GM23338 (cell line): ENCODE results near the gene FANCL. TPM values are rescaled to one million over a fixed set of nuclear protein-coding genes. Genes with fewer than 3 reads are reported as not detected.

Experiments
- ATAC-seq: fragments of 200-7000 bp; cut with Tn5 transposase; 3 replicates; pipeline ENCODE4 v1.9.1; 2020
- DNase-seq: peaks from one replicate; pipeline ENCODE4 v3.0.0-alpha.2; 2015; ENCODE audit warnings: low spot score
- H2AFZ ChIP-seq: fragments of 200-600 bp; sonication (generic); 2 replicates; pipeline ENCODE4 v1.8.0; 2016; ENCODE audit warnings: antibody characterized with exemption, mild to moderate bottlenecking, moderate library complexity
- H3F3A ChIP-seq: fragments of 200-600 bp; sonication (generic); replicated peaks from 2 replicates; pipeline ENCODE4 v1.8.0; 2017; ENCODE audit warnings: antibody characterized with exemption, mixed run types, low read depth
- H3K27ac ChIP-seq: fragments of 200-600 bp; sonication (generic); 2 replicates; pipeline ENCODE4 v1.6.1; 2016; ENCODE audit warnings: low read depth
- H3K27me3 ChIP-seq: fragments of 200-600 bp; sonication (generic); 2 replicates; pipeline ENCODE4 v1.8.0; 2016; ENCODE audit warnings: mild to moderate bottlenecking, mixed run types, moderate library complexity; ENCODE audit not compliant: insufficient read depth
- H3K36me3 ChIP-seq: fragments of 200-600 bp; sonication (generic); 2 replicates; pipeline ENCODE4 v1.8.0; 2016; ENCODE audit warnings: mild to moderate bottlenecking; ENCODE audit not compliant: insufficient read depth
- H3K4me1 ChIP-seq: fragments of 200-600 bp; sonication (generic); 2 replicates; pipeline ENCODE4 v1.8.0; 2016; ENCODE audit warnings: mild to moderate bottlenecking, moderate library complexity; ENCODE audit not compliant: insufficient read depth
- H3K4me2 ChIP-seq: fragments of 200-600 bp; sonication (generic); 2 replicates; pipeline ENCODE4 v1.7.1; 2017; ENCODE audit warnings: mixed run types
- H3K4me3 ChIP-seq: fragments of 200-600 bp; sonication (generic); 2 replicates; pipeline ENCODE4 v1.6.1; 2016; ENCODE audit warnings: mixed run types
- H3K79me2 ChIP-seq: fragments of 200-600 bp; sonication (generic); replicated peaks from 2 replicates; pipeline ENCODE4 v1.8.0; 2017; ENCODE audit warnings: mild to moderate bottlenecking; ENCODE audit not compliant: insufficient read depth
- H3K9me2 ChIP-seq: fragments of 200-600 bp; sonication (generic); 2 replicates; pipeline ENCODE4 v1.8.0; 2017; ENCODE audit not compliant: insufficient read depth
- H4K20me1 ChIP-seq: fragments of 200-600 bp; sonication (generic); replicated peaks from 2 replicates; pipeline ENCODE4 v1.8.0; 2017; ENCODE audit warnings: mild to moderate bottlenecking; ENCODE audit not compliant: insufficient read depth
- H3K27ac Mint-ChIP-seq: 2 replicates; pipeline ENCODE4 v1.8.0; 2020; ENCODE audit warnings: inconsistent platforms, mild to moderate bottlenecking, moderate library complexity, mixed read lengths
- H3K27me3 Mint-ChIP-seq: 3 replicates; pipeline ENCODE4 v1.8.0; 2022; ENCODE audit warnings: low read depth, mild to moderate bottlenecking, moderate library complexity, mixed read lengths, inconsistent platforms; ENCODE audit not compliant: insufficient read depth, poor library complexity
- H3K36me3 Mint-ChIP-seq: 3 replicates; pipeline ENCODE4 v1.8.0; 2021; ENCODE audit warnings: low read depth, mild to moderate bottlenecking, inconsistent platforms, moderate library complexity, mixed read lengths
- H3K4me1 Mint-ChIP-seq: 3 replicates; pipeline ENCODE4 v1.8.0; 2020; ENCODE audit warnings: mild to moderate bottlenecking, inconsistent platforms, mixed read lengths
- H3K4me3 Mint-ChIP-seq: 3 replicates; pipeline ENCODE4 v1.8.0; 2021; ENCODE audit warnings: moderate library complexity, mild to moderate bottlenecking, inconsistent platforms, mixed read lengths
- H3K9me3 Mint-ChIP-seq: 3 replicates; pipeline ENCODE4 v1.8.0; 2020; ENCODE audit warnings: moderate library complexity, mild to moderate bottlenecking, inconsistent platforms, mixed read lengths
- CREB1 ChIP-seq: fragments of 250-450 bp; sonication (Bioruptor Pico); IDR thresholded peaks from 2 replicates; pipeline ENCODE4 v1.5.0; 2020; ENCODE audit warnings: low read depth, mild to moderate bottlenecking, moderate library complexity
- EZH2phosphoT487 ChIP-seq: fragments of 200-600 bp; sonication (generic); IDR thresholded peaks from one replicate; pipeline ENCODE4 v1.8.1; 2018; ENCODE audit warnings: antibody characterized with exemption; ENCODE audit not compliant: unreplicated experiment
- NANOG ChIP-seq: IDR thresholded peaks from 2 replicates; pipeline ENCODE4 v1.6.1; 2016; ENCODE audit warnings: antibody characterized with exemption, borderline replicate concordance
- POLR2AphosphoS5 ChIP-seq: IDR thresholded peaks from 2 replicates; pipeline ENCODE4 v1.6.1; 2016; ENCODE audit warnings: antibody characterized with exemption, low read depth
- STAT1 ChIP-seq: IDR thresholded peaks from one replicate; pipeline ENCODE4 v1.6.1; 2016; ENCODE audit warnings: antibody characterized with exemption; ENCODE audit not compliant: unreplicated experiment
- ZNF114 ChIP-seq: fragments of 250-450 bp; sonication (Bioruptor Pico); IDR thresholded peaks from 2 replicates; pipeline ENCODE4 v1.5.0; 2020; ENCODE audit warnings: mild to moderate bottlenecking, moderate library complexity
- polyA plus RNA-seq: library from polyadenylated mRNA; unstranded; fragments of >200 nt; fragmentation: Nextera tagmentation; extraction: Ambion mirVana; gene quantifications from 2 replicates; pipeline ENCODE4 v1.2.1, GENCODE V29; 2016
- total RNA-seq: library from RNA; depleted of rRNA; stranded (reverse); fragments of >200 nt; shearing (Covaris generic); gene quantifications from 2 replicates; pipeline ENCODE4 v1.2.3, GENCODE V29; 2014
- TF ChIP-seq, protein P1 (sequence below): IDR thresholded peaks from 2 replicates; pipeline ENCODE4 v1.6.1; 2016; ENCODE audit warnings: antibody characterized with exemption
- TF ChIP-seq, protein P2 (sequence below): IDR thresholded peaks from one replicate; pipeline ENCODE4 v1.6.1; 2018; ENCODE audit warnings: antibody characterized with exemption; ENCODE audit not compliant: unreplicated experiment
- TF ChIP-seq, protein P3 (sequence below), 2 experiments: fragments of 200-600 bp in 1 of 2; sonication (generic) in 1 of 2; conservative IDR thresholded peaks; 2 replicates each; pipeline versions ENCODE4 v1.5.1 to v1.6.1; 2016 to 2017; ENCODE audit warnings: antibody characterized with exemption in 2 of 2, low read depth in 2 of 2, mild to moderate bottlenecking in 2 of 2, moderate library complexity in 1 of 2
- TF ChIP-seq, protein P4 (sequence below): fragments of 250-450 bp; sonication (Bioruptor Pico); IDR thresholded peaks from 2 replicates; pipeline ENCODE4 v1.5.0; 2020; ENCODE audit warnings: mild to moderate bottlenecking, moderate library complexity

FANCL gene
- total and polyA plus RNA-seq, 2 experiments from 2014 or later = 90.4 to 97.8 TPM

DNA sequence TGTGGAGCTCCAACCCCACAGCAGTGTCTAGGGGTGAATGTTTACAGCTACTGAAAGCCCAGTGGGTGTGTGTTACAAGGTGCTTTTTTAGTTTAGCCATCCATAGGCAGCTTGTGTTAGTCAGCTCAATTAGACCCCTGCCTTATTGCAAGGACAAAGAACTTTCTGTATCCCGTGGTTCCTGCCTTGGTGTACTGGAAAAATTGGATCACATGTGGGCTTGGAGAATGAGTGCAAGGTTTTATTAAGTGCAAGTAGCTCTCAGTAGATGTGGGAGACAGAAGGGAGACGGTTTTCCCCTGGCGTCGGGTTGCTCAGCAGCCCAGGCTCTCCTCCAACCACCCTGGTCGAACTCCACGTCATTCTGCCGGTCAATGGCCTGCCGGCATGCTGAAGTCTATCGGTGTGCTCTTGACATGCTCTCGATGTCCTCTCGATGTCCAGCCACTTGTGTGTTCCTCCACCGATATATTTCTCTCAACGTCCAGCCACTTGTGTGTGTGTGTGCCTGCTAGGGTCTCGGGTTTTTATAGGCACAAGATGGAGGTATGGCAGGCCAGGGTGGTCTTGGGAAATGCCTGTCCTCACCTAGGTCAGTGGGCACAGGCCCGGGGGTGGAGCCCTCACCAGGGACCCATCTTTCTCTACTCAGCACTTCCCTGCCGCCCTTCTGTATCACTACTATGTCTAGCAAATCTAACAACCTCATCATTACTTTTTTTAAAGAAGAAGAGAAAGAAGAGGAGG, 13.8 kb downstream of the FANCL start:
- H3K4me3 Mint-ChIP-seq = no peak overlapping the region
- Histone ChIP-seq H4K20me1 (no peaks in the 10 kb centered on the region; the same call in 1 of the 2 replicates), H2AFZ (no peak overlapping the region), H3K9me2 (no peaks in the 10 kb centered on the region), H3K4me2 (no peak overlapping the region), H3F3A (no peaks in the 10 kb centered on the region), H3K4me1 (peaks cover 3% of the 10 kb centered on the region; the same call in 1 of the 2 replicates), H3K79me2 (peaks cover 46% of the 10 kb centered on the region), H3K36me3 (no peaks in the 10 kb centered on the region; the same call in none of the 2 replicates), H3K27ac (no peak overlapping the region), H3K4me3 (no peak overlapping the region), H3K27me3 (no peaks in the 10 kb centered on the region)
- ATAC-seq (no peak), DNase-seq (no peak)
- H3K27me3 Mint-ChIP-seq = no peaks in the 10 kb centered on the region
- H3K27ac Mint-ChIP-seq = peak overlapping the region; percentile 24; the same call in 1 of the 2 replicates
- H3K4me1 Mint-ChIP-seq = peaks cover 23% of the 10 kb centered on the region
- H3K9me3 Mint-ChIP-seq = no peaks in the 10 kb centered on the region
- peaks cover 29% of the 10 kb centered on the region for H3K36me3 Mint-ChIP-seq
- TF ChIP-seq, protein P1, sequence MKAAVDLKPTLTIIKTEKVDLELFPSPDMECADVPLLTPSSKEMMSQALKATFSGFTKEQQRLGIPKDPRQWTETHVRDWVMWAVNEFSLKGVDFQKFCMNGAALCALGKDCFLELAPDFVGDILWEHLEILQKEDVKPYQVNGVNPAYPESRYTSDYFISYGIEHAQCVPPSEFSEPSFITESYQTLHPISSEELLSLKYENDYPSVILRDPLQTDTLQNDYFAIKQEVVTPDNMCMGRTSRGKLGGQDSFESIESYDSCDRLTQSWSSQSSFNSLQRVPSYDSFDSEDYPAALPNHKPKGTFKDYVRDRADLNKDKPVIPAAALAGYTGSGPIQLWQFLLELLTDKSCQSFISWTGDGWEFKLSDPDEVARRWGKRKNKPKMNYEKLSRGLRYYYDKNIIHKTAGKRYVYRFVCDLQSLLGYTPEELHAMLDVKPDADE = no peak
- TF ChIP-seq, protein P2, sequence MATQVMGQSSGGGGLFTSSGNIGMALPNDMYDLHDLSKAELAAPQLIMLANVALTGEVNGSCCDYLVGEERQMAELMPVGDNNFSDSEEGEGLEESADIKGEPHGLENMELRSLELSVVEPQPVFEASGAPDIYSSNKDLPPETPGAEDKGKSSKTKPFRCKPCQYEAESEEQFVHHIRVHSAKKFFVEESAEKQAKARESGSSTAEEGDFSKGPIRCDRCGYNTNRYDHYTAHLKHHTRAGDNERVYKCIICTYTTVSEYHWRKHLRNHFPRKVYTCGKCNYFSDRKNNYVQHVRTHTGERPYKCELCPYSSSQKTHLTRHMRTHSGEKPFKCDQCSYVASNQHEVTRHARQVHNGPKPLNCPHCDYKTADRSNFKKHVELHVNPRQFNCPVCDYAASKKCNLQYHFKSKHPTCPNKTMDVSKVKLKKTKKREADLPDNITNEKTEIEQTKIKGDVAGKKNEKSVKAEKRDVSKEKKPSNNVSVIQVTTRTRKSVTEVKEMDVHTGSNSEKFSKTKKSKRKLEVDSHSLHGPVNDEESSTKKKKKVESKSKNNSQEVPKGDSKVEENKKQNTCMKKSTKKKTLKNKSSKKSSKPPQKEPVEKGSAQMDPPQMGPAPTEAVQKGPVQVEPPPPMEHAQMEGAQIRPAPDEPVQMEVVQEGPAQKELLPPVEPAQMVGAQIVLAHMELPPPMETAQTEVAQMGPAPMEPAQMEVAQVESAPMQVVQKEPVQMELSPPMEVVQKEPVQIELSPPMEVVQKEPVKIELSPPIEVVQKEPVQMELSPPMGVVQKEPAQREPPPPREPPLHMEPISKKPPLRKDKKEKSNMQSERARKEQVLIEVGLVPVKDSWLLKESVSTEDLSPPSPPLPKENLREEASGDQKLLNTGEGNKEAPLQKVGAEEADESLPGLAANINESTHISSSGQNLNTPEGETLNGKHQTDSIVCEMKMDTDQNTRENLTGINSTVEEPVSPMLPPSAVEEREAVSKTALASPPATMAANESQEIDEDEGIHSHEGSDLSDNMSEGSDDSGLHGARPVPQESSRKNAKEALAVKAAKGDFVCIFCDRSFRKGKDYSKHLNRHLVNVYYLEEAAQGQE = no peak
- TF ChIP-seq, protein P3, sequence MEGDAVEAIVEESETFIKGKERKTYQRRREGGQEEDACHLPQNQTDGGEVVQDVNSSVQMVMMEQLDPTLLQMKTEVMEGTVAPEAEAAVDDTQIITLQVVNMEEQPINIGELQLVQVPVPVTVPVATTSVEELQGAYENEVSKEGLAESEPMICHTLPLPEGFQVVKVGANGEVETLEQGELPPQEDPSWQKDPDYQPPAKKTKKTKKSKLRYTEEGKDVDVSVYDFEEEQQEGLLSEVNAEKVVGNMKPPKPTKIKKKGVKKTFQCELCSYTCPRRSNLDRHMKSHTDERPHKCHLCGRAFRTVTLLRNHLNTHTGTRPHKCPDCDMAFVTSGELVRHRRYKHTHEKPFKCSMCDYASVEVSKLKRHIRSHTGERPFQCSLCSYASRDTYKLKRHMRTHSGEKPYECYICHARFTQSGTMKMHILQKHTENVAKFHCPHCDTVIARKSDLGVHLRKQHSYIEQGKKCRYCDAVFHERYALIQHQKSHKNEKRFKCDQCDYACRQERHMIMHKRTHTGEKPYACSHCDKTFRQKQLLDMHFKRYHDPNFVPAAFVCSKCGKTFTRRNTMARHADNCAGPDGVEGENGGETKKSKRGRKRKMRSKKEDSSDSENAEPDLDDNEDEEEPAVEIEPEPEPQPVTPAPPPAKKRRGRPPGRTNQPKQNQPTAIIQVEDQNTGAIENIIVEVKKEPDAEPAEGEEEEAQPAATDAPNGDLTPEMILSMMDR (conservative IDR thresholded peaks at IDR 0.05; ENCODE audit: low read depth in 2 of 2) = no peak
- TF ChIP-seq, protein P4, sequence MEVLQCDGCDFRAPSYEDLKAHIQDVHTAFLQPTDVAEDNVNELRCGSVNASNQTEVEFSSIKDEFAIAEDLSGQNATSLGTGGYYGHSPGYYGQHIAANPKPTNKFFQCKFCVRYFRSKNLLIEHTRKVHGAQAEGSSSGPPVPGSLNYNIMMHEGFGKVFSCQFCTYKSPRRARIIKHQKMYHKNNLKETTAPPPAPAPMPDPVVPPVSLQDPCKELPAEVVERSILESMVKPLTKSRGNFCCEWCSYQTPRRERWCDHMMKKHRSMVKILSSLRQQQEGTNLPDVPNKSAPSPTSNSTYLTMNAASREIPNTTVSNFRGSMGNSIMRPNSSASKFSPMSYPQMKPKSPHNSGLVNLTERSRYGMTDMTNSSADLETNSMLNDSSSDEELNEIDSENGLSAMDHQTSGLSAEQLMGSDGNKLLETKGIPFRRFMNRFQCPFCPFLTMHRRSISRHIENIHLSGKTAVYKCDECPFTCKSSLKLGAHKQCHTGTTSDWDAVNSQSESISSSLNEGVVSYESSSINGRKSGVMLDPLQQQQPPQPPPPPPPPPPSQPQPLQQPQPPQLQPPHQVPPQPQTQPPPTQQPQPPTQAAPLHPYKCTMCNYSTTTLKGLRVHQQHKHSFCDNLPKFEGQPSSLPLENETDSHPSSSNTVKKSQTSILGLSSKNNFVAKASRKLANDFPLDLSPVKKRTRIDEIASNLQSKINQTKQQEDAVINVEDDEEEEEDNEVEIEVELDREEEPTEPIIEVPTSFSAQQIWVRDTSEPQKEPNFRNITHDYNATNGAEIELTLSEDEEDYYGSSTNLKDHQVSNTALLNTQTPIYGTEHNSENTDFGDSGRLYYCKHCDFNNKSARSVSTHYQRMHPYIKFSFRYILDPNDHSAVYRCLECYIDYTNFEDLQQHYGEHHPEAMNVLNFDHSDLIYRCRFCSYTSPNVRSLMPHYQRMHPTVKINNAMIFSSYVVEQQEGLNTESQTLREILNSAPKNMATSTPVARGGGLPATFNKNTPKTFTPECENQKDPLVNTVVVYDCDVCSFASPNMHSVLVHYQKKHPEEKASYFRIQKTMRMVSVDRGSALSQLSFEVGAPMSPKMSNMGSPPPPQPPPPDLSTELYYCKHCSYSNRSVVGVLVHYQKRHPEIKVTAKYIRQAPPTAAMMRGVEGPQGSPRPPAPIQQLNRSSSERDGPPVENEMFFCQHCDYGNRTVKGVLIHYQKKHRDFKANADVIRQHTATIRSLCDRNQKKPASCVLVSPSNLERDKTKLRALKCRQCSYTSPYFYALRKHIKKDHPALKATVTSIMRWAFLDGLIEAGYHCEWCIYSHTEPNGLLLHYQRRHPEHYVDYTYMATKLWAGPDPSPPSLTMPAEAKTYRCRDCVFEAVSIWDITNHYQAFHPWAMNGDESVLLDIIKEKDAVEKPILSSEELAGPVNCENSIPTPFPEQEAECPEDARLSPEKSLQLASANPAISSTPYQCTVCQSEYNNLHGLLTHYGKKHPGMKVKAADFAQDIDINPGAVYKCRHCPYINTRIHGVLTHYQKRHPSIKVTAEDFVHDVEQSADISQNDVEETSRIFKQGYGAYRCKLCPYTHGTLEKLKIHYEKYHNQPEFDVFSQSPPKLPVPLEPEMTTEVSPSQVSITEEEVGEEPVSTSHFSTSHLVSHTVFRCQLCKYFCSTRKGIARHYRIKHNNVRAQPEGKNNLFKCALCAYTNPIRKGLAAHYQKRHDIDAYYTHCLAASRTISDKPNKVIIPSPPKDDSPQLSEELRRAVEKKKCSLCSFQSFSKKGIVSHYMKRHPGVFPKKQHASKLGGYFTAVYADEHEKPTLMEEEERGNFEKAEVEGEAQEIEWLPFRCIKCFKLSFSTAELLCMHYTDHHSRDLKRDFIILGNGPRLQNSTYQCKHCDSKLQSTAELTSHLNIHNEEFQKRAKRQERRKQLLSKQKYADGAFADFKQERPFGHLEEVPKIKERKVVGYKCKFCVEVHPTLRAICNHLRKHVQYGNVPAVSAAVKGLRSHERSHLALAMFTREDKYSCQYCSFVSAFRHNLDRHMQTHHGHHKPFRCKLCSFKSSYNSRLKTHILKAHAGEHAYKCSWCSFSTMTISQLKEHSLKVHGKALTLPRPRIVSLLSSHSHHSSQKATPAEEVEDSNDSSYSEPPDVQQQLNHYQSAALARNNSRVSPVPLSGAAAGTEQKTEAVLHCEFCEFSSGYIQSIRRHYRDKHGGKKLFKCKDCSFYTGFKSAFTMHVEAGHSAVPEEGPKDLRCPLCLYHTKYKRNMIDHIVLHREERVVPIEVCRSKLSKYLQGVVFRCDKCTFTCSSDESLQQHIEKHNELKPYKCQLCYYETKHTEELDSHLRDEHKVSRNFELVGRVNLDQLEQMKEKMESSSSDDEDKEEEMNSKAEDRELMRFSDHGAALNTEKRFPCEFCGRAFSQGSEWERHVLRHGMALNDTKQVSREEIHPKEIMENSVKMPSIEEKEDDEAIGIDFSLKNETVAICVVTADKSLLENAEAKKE (CRISPR knock-in tag) = no peak
- TF ChIP-seq POLR2AphosphoS5 (no peak), ZNF114 (CRISPR knock-in tag) (no peak), STAT1 (no peak), NANOG (no peak), EZH2phosphoT487 (no peak), CREB1 (no peak)
